Measurements from ENCODE around the gene UBD. TPM values are rescaled to one million over a fixed set of nuclear protein-coding genes. Genes with fewer than 3 reads are reported as not detected.

The UBD gene
- total RNA-seq, 1 experiment from 2014 or later = not detected

DNA sequence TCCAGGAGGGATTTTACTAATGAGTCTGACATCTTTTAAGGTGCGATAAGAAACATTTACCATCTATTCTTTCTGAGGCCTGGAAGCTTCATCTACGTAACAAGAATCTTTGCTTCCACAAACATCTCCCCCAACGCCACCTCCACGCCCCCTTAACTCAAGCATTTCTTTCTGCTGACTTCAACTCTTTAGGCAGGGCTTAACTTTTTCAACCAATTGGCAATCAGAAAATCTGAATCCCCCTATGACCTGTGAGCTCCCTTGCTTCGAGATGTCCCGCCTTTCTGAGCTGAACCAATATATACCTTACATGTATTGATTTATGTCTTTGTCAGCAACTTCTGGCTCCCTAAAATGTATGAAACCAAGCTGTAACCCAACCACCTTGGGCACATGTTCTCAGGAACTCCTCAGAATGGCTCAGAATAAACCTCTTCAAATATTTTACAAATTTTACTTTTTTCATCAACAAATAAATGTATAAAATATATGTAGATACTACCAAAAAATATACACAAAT lies 36.9 kb upstream of the UBD start:
- DNase-seq (ENCODE audit: low read depth, low spot score) (no peak), ATAC-seq (no peak)
- Histone ChIP-seq H3K4me3 (replicated peaks in 1 of 2; ENCODE audit: low read depth in 1 of 2, low read length in 2 of 2) (no peak overlapping the region), H4K20me1 (ENCODE audit: insufficient read depth) (no peaks in the 10 kb centered on the region), H3K79me2 (ENCODE audit: insufficient read depth, low read length) (no peaks in the 10 kb centered on the region), H3K27me3 (ENCODE audit: insufficient read depth, low read length) (no peaks in the 10 kb centered on the region), H3K9ac (ENCODE audit: low read length) (no peak overlapping the region), H3K4me2 (ENCODE audit: low read length) (no peak overlapping the region), H3K36me3 (ENCODE audit: control insufficient read depth in 1 of 2, insufficient read depth in 2 of 2, low read length in 2 of 2) (no peaks in the 10 kb centered on the region; a peak in 1 of 4 replicates), H3K9me2 (ENCODE audit: insufficient read depth) (no peaks in the 10 kb centered on the region), H2AFZ (ENCODE audit: low read depth, low read length, poor library complexity, severe bottlenecking) (no peak overlapping the region), H3K4me1 (ENCODE audit: control insufficient read depth in 1 of 2, insufficient read depth in 2 of 2, low read length in 2 of 2) (no peaks in the 10 kb centered on the region), H3K9me3 (ENCODE audit: control insufficient read depth in 1 of 2, insufficient read depth in 1 of 2, low read depth in 1 of 2, low read length in 2 of 2) (no peaks in the 10 kb centered on the region), H3K27ac (ENCODE audit: low read depth, low read length) (no peak overlapping the region)
- CTCF ChIA-PET = no interaction called here
- intact Hi-C loops (cut with micrococcal nuclease) = no loop called here
- RAD21 ChIA-PET (ENCODE audit: low non-redundant PET in 1 of 2, low total read pairs in 2 of 2, uncharacterized antibody in 2 of 2, unreplicated experiment in 2 of 2) = no interaction called here
- POLR2A ChIA-PET = no interaction called here
- TF ChIP-seq, protein P1, sequence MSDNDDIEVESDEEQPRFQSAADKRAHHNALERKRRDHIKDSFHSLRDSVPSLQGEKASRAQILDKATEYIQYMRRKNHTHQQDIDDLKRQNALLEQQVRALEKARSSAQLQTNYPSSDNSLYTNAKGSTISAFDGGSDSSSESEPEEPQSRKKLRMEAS (IDR thresholded peaks at IDR 0.05) = no peak
- TF ChIP-seq EZH2 (IDR thresholded peaks at IDR 0.05) (no peak), POLR2A (IDR thresholded peaks at IDR 0.05; ENCODE audit: borderline replicate concordance, extremely low read depth, insufficient read depth, insufficient read length) (no peak), JUND (IDR thresholded peaks at IDR 0.05) (no peak), ZFX (IDR thresholded peaks at IDR 0.05) (no peak), ZNF274 (IDR thresholded peaks at IDR 0.05; ENCODE audit: low read depth, low read length) (no peak), CEBPB (IDR thresholded peaks at IDR 0.05; ENCODE audit: low read depth) (no peak), POLR2AphosphoS5 (IDR thresholded peaks at IDR 0.05; ENCODE audit: low read depth, low read length) (no peak), SRF (IDR thresholded peaks at IDR 0.05; ENCODE audit: low read depth) (no peak), YY1 (IDR thresholded peaks at IDR 0.05; ENCODE audit: extremely low read depth, insufficient replicate concordance, low read depth, low read length) (no peak)
- TF ChIP-seq, protein P2, sequence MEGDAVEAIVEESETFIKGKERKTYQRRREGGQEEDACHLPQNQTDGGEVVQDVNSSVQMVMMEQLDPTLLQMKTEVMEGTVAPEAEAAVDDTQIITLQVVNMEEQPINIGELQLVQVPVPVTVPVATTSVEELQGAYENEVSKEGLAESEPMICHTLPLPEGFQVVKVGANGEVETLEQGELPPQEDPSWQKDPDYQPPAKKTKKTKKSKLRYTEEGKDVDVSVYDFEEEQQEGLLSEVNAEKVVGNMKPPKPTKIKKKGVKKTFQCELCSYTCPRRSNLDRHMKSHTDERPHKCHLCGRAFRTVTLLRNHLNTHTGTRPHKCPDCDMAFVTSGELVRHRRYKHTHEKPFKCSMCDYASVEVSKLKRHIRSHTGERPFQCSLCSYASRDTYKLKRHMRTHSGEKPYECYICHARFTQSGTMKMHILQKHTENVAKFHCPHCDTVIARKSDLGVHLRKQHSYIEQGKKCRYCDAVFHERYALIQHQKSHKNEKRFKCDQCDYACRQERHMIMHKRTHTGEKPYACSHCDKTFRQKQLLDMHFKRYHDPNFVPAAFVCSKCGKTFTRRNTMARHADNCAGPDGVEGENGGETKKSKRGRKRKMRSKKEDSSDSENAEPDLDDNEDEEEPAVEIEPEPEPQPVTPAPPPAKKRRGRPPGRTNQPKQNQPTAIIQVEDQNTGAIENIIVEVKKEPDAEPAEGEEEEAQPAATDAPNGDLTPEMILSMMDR (IDR thresholded peaks at IDR 0.05 in 2 of 3, conservative IDR thresholded peaks at IDR 0.05 in 1 of 3; ENCODE audit: borderline replicate concordance in 1 of 3, insufficient read depth in 1 of 3, low read depth in 2 of 3, low read length in 2 of 3) = no peak
- no TSS peak for BruUV-seq (replicated peaks)

Data from HCT116 (cell line).